Upper lobe of right lung (tissue), 1 donor: ENCODE measurements around the gene ROR2. TPM values are rescaled to one million over a fixed set of nuclear protein-coding genes. Genes with fewer than 3 reads are reported as not detected.
A peak's percentile ranks its signal among the peaks of the same experiment; 100 is the strongest.

Experiments
- ATAC-seq: fragments of 200-7000 bp; cut with Tn5 transposase; one replicate; pipeline ENCODE4 v1.9.1; 2020; ENCODE audit warnings: mild to moderate bottlenecking, moderate library complexity
- DNase-seq: peaks from one replicate; pipeline ENCODE4 v3.0.0-alpha.2; 2020
- H3K27ac ChIP-seq: fragments of 200-600 bp; one replicate; pipeline ENCODE4 v1.8.0; 2022
- H3K27me3 ChIP-seq: fragments of 200-600 bp; one replicate; pipeline ENCODE4 v1.8.0; 2022; ENCODE audit warnings: mild to moderate bottlenecking
- H3K36me3 ChIP-seq: fragments of 200-600 bp; one replicate; pipeline ENCODE4 v1.8.0; 2022
- H3K4me1 ChIP-seq: fragments of 200-600 bp; one replicate; pipeline ENCODE4 v1.8.0; 2022
- H3K4me3 ChIP-seq: fragments of 200-600 bp; one replicate; pipeline ENCODE4 v1.8.0; 2022; ENCODE audit warnings: mild to moderate bottlenecking
- H3K9me3 ChIP-seq: fragments of 200-600 bp; one replicate; pipeline ENCODE4 v1.8.0; 2022
- intact Hi-C: fragments of 100-400 bp; cut with DNase I; formaldehyde crosslinking; loops from one replicate; pipeline ENCODE4 v1.11.0; 2022
- total RNA-seq: library from RNA; stranded (reverse); fragmentation: NEBNext Ultra II Directional; extraction: Animal tissue kit (Norgen Biotek cat#: 25700); gene quantifications from one replicate; pipeline ENCODE4 v1.2.1, GENCODE V29; 2021
- TF ChIP-seq, protein P1 (sequence below): fragments of 200-600 bp; IDR thresholded peaks from one replicate; pipeline ENCODE4 v1.8.0; 2022; ENCODE audit warnings: antibody characterized with exemption
- donor health status: DM: no; HTN: yes; CAD: no; lungs with severe emphysema.

The ROR2 gene
- total RNA-seq, 1 donor from 2014 or later: 5.5 TPM

GRCh38 chr9:91764661-91765060, 185.4 kb downstream of the ROR2 start:
- TF ChIP-seq, protein P1, sequence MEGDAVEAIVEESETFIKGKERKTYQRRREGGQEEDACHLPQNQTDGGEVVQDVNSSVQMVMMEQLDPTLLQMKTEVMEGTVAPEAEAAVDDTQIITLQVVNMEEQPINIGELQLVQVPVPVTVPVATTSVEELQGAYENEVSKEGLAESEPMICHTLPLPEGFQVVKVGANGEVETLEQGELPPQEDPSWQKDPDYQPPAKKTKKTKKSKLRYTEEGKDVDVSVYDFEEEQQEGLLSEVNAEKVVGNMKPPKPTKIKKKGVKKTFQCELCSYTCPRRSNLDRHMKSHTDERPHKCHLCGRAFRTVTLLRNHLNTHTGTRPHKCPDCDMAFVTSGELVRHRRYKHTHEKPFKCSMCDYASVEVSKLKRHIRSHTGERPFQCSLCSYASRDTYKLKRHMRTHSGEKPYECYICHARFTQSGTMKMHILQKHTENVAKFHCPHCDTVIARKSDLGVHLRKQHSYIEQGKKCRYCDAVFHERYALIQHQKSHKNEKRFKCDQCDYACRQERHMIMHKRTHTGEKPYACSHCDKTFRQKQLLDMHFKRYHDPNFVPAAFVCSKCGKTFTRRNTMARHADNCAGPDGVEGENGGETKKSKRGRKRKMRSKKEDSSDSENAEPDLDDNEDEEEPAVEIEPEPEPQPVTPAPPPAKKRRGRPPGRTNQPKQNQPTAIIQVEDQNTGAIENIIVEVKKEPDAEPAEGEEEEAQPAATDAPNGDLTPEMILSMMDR: no peak
- intact Hi-C loops: no loop called here
- no peak for ATAC-seq

DNA sequence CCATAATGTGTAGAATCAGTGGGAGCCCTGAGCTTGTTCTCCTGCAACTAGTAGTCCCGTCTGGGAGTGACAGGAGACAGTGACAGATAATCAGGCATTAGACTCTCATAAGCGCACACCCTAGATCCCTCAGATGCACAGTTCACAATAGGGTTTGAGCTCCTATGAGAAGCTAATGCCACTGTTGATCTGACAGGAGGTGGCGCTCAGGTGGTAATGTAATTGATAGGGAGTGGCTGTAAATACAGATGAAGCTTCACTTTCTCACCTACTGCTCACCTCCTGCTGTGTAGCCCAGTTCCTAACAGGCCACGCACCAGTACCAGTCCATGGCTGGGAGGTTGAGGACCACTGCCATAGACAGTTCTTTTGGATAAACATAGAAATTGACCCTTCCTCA, 188.7 kb downstream of the ROR2 start:
- intact Hi-C loops: no loop called here
- ATAC-seq: no peak
- H3K27me3 ChIP-seq: peaks cover 3% of the 10 kb centered on the region
- TF ChIP-seq, protein P1: no peak
- no peaks in the 10 kb centered on the region for H3K9me3 ChIP-seq
- H3K4me3 ChIP-seq: no peak overlapping the region
- H3K36me3 ChIP-seq: no peaks in the 10 kb centered on the region
- no peak overlapping the region for H3K27ac ChIP-seq
- no peaks in the 10 kb centered on the region for H3K4me1 ChIP-seq
- DNase-seq: no peak

More at GRCh38 chr9:91764661-91765060, 185.4 kb downstream of the ROR2 start:
- Histone ChIP-seq H3K27me3 (peaks cover 3% of the 10 kb centered on the region), H3K9me3 (no peaks in the 10 kb centered on the region), H3K27ac (no peak overlapping the region), H3K4me1 (no peaks in the 10 kb centered on the region), H3K4me3 (no peak overlapping the region), H3K36me3 (no peaks in the 10 kb centered on the region)
- DNase-seq: no peak

DNA sequence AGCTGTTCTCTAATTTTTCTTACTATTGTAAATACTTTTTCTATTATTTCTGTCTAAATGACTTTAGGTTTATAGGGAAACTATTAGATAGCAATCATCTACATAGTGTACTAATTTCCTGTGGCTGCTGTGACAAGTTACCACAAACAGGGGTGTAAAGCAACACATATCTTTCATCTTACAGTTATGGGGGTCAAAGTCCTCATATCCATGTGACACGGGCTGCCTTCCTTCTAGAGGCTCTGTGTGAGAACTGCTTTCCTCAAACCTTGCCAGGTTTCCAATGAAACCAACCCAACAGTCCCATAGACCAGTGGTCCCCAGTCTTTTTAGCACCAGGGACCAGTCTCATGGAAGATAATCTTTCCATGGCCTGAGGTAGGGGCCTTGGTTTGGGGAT, 189.1 kb downstream of the ROR2 start:
- intact Hi-C loops: no loop called here
- no peaks in the 10 kb centered on the region for H3K4me1 ChIP-seq
- no peak overlapping the region for H3K27ac ChIP-seq
- ATAC-seq: no peak
- no peaks in the 10 kb centered on the region for H3K9me3 ChIP-seq
- H3K36me3 ChIP-seq: no peaks in the 10 kb centered on the region
- TF ChIP-seq, protein P1: no peak
- H3K4me3 ChIP-seq: no peak overlapping the region
- peaks cover 3% of the 10 kb centered on the region for H3K27me3 ChIP-seq
- DNase-seq: no peak

DNA sequence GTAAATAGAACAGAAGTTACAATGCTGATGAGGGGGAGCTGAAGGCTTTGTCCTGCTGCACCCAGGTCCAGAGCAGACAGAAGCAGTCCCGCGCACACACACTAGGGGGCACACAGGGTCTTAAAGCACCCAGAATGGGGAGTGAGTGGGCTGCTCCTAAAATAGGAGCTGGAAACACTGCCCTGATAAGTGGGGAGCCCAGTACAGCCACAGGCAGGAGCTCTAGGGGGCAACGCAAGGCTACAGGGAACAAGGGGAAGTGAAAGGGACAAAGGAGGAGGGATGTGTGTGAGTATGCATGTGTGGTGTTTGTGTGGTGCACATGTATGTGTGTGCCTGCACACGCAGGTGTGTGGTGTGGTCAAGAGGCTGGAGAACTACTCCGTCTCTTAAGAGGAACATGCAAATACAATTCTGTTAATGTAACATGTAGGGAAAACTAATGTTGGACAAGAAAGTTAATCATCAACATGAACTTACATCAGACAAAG, 191.5 kb downstream of the ROR2 start:
- H3K27ac ChIP-seq: no peak overlapping the region
- intact Hi-C loops: no loop called here
- ATAC-seq: peak; percentile 66
- H3K36me3 ChIP-seq: no peaks in the 10 kb centered on the region
- no peaks in the 10 kb centered on the region for H3K9me3 ChIP-seq
- H3K4me3 ChIP-seq: no peak overlapping the region
- DNase-seq: no peak
- no peaks in the 10 kb centered on the region for H3K27me3 ChIP-seq
- TF ChIP-seq, protein P1: peak; percentile 42
- H3K4me1 ChIP-seq: no peaks in the 10 kb centered on the region

GRCh38 chr9:91757782-91758181, 192.2 kb downstream of the ROR2 start:
- no peak for ATAC-seq
- Histone ChIP-seq H3K9me3 (no peaks in the 10 kb centered on the region), H3K27me3 (no peaks in the 10 kb centered on the region), H3K36me3 (no peaks in the 10 kb centered on the region), H3K4me3 (no peak overlapping the region), H3K4me1 (no peaks in the 10 kb centered on the region), H3K27ac (no peak overlapping the region)
- no peak for DNase-seq
- intact Hi-C loops: no loop called here
- TF ChIP-seq, protein P1: no peak

DNA sequence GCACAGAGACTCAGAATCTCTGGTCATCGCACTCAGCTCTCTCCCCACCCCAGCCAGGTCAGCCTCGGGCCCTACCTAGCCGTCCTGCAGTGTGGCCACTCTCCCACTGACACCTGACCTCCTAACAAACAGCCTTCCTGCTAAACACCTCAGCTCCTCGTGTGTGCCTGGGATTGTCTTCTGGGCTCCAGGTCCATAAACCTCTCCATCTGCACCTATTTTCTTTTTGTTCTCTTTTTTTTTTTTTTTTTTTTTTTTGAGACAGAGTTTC, 193.6 kb downstream of the ROR2 start:
- TF ChIP-seq, protein P1: no peak
- no peaks in the 10 kb centered on the region for H3K27me3 ChIP-seq
- H3K27ac ChIP-seq: no peak overlapping the region
- H3K4me3 ChIP-seq: no peak overlapping the region
- H3K4me1 ChIP-seq: no peaks in the 10 kb centered on the region
- H3K36me3 ChIP-seq: no peaks in the 10 kb centered on the region
- intact Hi-C loops: no loop called here
- DNase-seq: no peak
- no peaks in the 10 kb centered on the region for H3K9me3 ChIP-seq
- ATAC-seq: no peak
